NCI-H2196 (cell line): Measurements from ENCODE around the gene PRSS21.
A peak's percentile ranks its signal among the peaks of the same experiment; 100 is the strongest.

Experiments
- DNase-seq: peaks from one replicate; lab custom pipeline; 2025; ENCODE audit not compliant: unreplicated experiment; lab: John Stamatoyannopoulos, UW

The PRSS21 gene

GRCh38 chr16:2859686-2860265 lies 42.7 kb downstream of the PRSS21 start:
- no peak for DNase-seq

GRCh38 chr16:2860826-2861567 lies 44.0 kb downstream of the PRSS21 start:
- DNase-seq: no peak

GRCh38 chr16:2865651-2866050 lies 48.6 kb downstream of the PRSS21 start:
- no peak for DNase-seq

- no peak for DNase-seq
Measured at GRCh38 chr16:2866431-2866830, 49.4 kb downstream of the PRSS21 start.

- no peak for DNase-seq
Measured at GRCh38 chr16:2867661-2867986, 50.6 kb downstream of the PRSS21 start.

GRCh38 chr16:2867987-2868789 lies 51.2 kb downstream of the PRSS21 start:
- peak; percentile 94 for DNase-seq
